GM12878 (cell line): ENCODE data around the gene SLC22A23. TPM values are rescaled to one million over a fixed set of nuclear protein-coding genes. Genes with fewer than 3 reads are reported as not detected.

Experiments used
- ATAC-seq: fragments of 200-7000 bp; cut with Tn5 transposase; 3 replicates; pipeline ENCODE4 v1.9.1; 2020; ENCODE audit warnings: mild to moderate bottlenecking, moderate library complexity
- BruUV-seq: library from RNA; stranded (reverse); fragments of 400-500 nt; replicated peaks from 2 replicates; lab custom pipeline; 2021; lab: Mats Ljungman, UMichigan
- CTCF ChIA-PET: fragments of 300-600 bp; sonication (Branson Sonifier 250); formaldehyde crosslinking; extraction: SDS; loops from one replicate; lab custom pipeline; 2021; ENCODE audit warnings: inconsistent platforms; lab: Yijun Ruan, JAX
- POLR2A ChIA-PET: fragments of 350-600 bp; formaldehyde crosslinking; extraction: SDS; loops from one replicate; lab custom pipeline; 2021; ENCODE audit warnings: inconsistent platforms; lab: Charles Lee
- RAD21 ChIA-PET: fragments of 300-600 bp; sonication (Branson Sonifier 250); formaldehyde crosslinking; loops from one replicate; lab custom pipeline; 2023; ENCODE audit warnings: antibody characterized with exemption; ENCODE audit not compliant: unreplicated experiment; lab: Charles Lee
- SMC1A ChIA-PET: fragments of 300-600 bp; sonication (Branson Sonifier 250); formaldehyde crosslinking; loops from one replicate; lab custom pipeline; 2023; ENCODE audit not compliant: unreplicated experiment, uncharacterized antibody; lab: Charles Lee
- DNase-seq: peaks from one replicate; pipeline ENCODE4 v3.0.0-alpha.2; 2011; ENCODE audit warnings: low read depth, low spot score
- FAIRE-seq: peaks from 3 replicates; lab custom pipeline; 2011; peaks lifted over from hg19 to GRCh38; lab: Jason Lieb, UNC
- H2AFZ ChIP-seq: 2 replicates; pipeline ENCODE4 v1.6.0; 2011; ENCODE audit warnings: low read depth, low read length, control low read depth; ENCODE audit not compliant: control insufficient read depth
- H3K27ac ChIP-seq: 2 replicates; pipeline ENCODE4 v1.5.1; 2011; ENCODE audit warnings: control low read depth; ENCODE audit not compliant: control insufficient read depth, insufficient read depth
- H3K27me3 ChIP-seq, 2 experiments: replicated peaks in 1 of 2; 2 replicates each; pipeline versions ENCODE4 v1.6.0 to v1.6.1; 2011; ENCODE audit warnings: low read length in 1 of 2; ENCODE audit not compliant: control insufficient read depth in 2 of 2, insufficient read depth in 2 of 2
- H3K36me3 ChIP-seq, 2 experiments: 2 replicates each; pipeline ENCODE4 v1.5.1; 2011; ENCODE audit warnings: low read length in 1 of 2; ENCODE audit not compliant: control insufficient read depth in 2 of 2, insufficient read depth in 2 of 2
- H3K4me1 ChIP-seq: 2 replicates; pipeline ENCODE4 v1.6.1; 2011; ENCODE audit warnings: mild to moderate bottlenecking, low read length, moderate library complexity, mixed read lengths; ENCODE audit not compliant: control insufficient read depth, insufficient read depth
- H3K4me2 ChIP-seq: 2 replicates; pipeline ENCODE4 v1.6.0; 2011; ENCODE audit warnings: control low read depth; ENCODE audit not compliant: control insufficient read depth, insufficient read depth
- H3K4me3 ChIP-seq: fragments of 200-600 bp; sonication (generic); 2 replicates; pipeline ENCODE4 v1.5.1; 2016
- H3K79me2 ChIP-seq: 2 replicates; pipeline ENCODE4 v1.6.0; 2011; ENCODE audit warnings: low read length; ENCODE audit not compliant: control insufficient read depth, insufficient read depth
- H3K9ac ChIP-seq: 2 replicates; pipeline ENCODE4 v1.8.0; 2011; ENCODE audit warnings: low read length, control low read depth, mixed read lengths; ENCODE audit not compliant: control insufficient read depth, insufficient read depth
- H3K9me3 ChIP-seq: replicated peaks from 3 replicates; pipeline ENCODE4 v1.5.1; 2011; ENCODE audit warnings: mild to moderate bottlenecking, low read length; ENCODE audit not compliant: control insufficient read depth, insufficient read depth
- H4K20me1 ChIP-seq: 2 replicates; pipeline ENCODE4 v1.6.0; 2011; ENCODE audit not compliant: control insufficient read depth, insufficient read depth
- BRCA1 ChIP-seq: IDR thresholded peaks from 2 replicates; pipeline ENCODE4 v1.6.1; 2011; ENCODE audit warnings: low read depth, low read length, improper control_type of control experiment
- CHD4 ChIP-seq: fragments of 200-600 bp; sonication (generic); IDR thresholded peaks from 2 replicates; pipeline ENCODE4 v1.6.1; 2016; ENCODE audit warnings: mild to moderate bottlenecking
- EED ChIP-seq: sonication (generic); IDR thresholded peaks from 2 replicates; pipeline ENCODE4 v1.6.1; 2016; ENCODE audit warnings: antibody characterized with exemption, low read depth
- GABPA ChIP-seq: IDR thresholded peaks from 2 replicates; pipeline ENCODE4 v1.6.1; 2014; ENCODE audit warnings: antibody characterized with exemption, low read depth, mild to moderate bottlenecking, inconsistent platforms
- KDM1A ChIP-seq: fragments of 200-600 bp; sonication (generic); IDR thresholded peaks from 2 replicates; pipeline ENCODE4 v1.6.1; 2016; ENCODE audit warnings: borderline replicate concordance
- MYC ChIP-seq: IDR thresholded peaks from 2 replicates; pipeline ENCODE4 v1.6.1; 2011; ENCODE audit warnings: mild to moderate bottlenecking, low read length, moderate library complexity, inconsistent platforms; ENCODE audit not compliant: insufficient read depth, insufficient replicate concordance, insufficient read length, severe bottlenecking
- RFX5 ChIP-seq: IDR thresholded peaks from 2 replicates; pipeline ENCODE4 v1.6.1; 2011; ENCODE audit warnings: low read depth, low read length, improper control_type of control experiment
- SREBF2 ChIP-seq: IDR thresholded peaks from 2 replicates; pipeline ENCODE4 v1.6.1; 2012; ENCODE audit warnings: mild to moderate bottlenecking, low read length
- STAT1 ChIP-seq: fragments of 450-650 bp; conservative IDR thresholded peaks from 2 replicates; pipeline ENCODE4 v1.6.1; 2014; ENCODE audit warnings: antibody characterized with exemption, mild to moderate bottlenecking
- TAF1 ChIP-seq: IDR thresholded peaks from 2 replicates; pipeline ENCODE4 v1.6.1; 2011; ENCODE audit warnings: mild to moderate bottlenecking, low read depth, low read length, borderline replicate concordance
- ZNF24 ChIP-seq: fragments of 450-650 bp; IDR thresholded peaks from 2 replicates; pipeline ENCODE4 v1.6.1; 2017; ENCODE audit warnings: antibody characterized with exemption, mild to moderate bottlenecking
- WGBS: methylation state at CpG from one replicate; pipeline ENCODE4 v1.1.6; 2016; ENCODE audit warnings: low lambda C conversion rate; ENCODE audit not compliant: insufficient replicate concordance, insufficient coverage; ENCODE audit errors: missing lambda C conversion rate; 5-methylcytosine and 5-hydroxymethylcytosine counted together
- in situ Hi-C: fragments of 300-500 bp; cut with MboI; formaldehyde crosslinking; loops from 9 replicates; pipeline ENCODE4 v1.14.3; 2018; ENCODE audit warnings: mixed read lengths
- intact Hi-C: fragments of 100-400 bp; cut with micrococcal nuclease; formaldehyde crosslinking; loops from one replicate; pipeline ENCODE4 v1.14.2; 2022; ENCODE audit not compliant: unreplicated experiment
- polyA plus RNA-seq, 11 experiments: library from polyadenylated mRNA; depleted of rRNA in 4 of 11; unstranded in 6 of 11; stranded (reverse) in 5 of 11; fragments of >200 nt; fragmentation: Nextera tagmentation in 4 of 11; fragmentation: Illumina TruSeq in 1 of 11; extraction: Ambion mirVana in 4 of 11; extraction: Trizol in 1 of 11; gene quantifications; 1 replicate in 1 of 11; 2 replicates in 10 of 11; pipeline versions ENCODE4 v1.2.1 to v1.2.3, GENCODE V29; 2011 to 2016; ENCODE audit warnings: inconsistent platforms in 2 of 11, missing spikeins in 2 of 11, low read depth in 1 of 11
- total RNA-seq, 4 experiments: library from RNA; depleted of rRNA in 3 of 4; stranded (reverse); fragments of >200 nt in 3 of 4; fragmentation: Illumina TruSeq in 1 of 4; extraction: Trizol in 1 of 4; gene quantifications; 2 replicates each; pipeline versions ENCODE4 v1.2.1 to v1.2.3, GENCODE V29; 2013 to 2021
- TF ChIP-seq, protein P1 (sequence below): IDR thresholded peaks from 2 replicates; pipeline ENCODE4 v1.6.1; 2012; ENCODE audit warnings: improper control_type of control experiment, low read depth, low read length; ENCODE audit not compliant: insufficient replicate concordance
- TF ChIP-seq, protein P2 (sequence below): IDR thresholded peaks from 2 replicates; pipeline ENCODE4 v1.6.1; 2012; ENCODE audit warnings: low read depth, low read length, improper control_type of control experiment

SLC22A23 gene
- total and polyA plus RNA-seq, 10 of the 15 experiments (the other 5 are each of a cell fraction or from before 2014, with no cell fraction given) = 0.20 to 2.4 (median 0.74) TPM

DNA sequence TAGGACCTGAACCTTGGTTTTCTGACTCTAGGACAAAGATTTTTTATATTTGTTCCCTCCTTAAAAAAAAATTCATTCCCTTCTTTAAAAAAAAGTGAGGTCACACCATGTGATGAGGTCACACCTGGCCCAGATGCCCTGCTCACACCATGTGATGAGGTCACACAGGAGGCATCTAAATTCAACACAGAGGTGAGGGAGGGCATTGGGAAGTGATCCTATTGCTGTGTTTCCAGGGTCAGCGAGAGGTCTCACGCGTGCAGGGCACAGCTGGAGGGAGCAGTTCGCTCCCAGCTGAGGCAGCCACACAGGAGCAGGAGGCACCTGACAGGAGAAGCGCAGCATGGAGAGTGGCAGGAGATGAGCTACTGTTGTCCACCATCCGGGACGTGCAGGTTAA is 92.5 kb downstream of the SLC22A23 start:
- H3K27ac ChIP-seq = no peak overlapping the region
- TF ChIP-seq, protein P1, sequence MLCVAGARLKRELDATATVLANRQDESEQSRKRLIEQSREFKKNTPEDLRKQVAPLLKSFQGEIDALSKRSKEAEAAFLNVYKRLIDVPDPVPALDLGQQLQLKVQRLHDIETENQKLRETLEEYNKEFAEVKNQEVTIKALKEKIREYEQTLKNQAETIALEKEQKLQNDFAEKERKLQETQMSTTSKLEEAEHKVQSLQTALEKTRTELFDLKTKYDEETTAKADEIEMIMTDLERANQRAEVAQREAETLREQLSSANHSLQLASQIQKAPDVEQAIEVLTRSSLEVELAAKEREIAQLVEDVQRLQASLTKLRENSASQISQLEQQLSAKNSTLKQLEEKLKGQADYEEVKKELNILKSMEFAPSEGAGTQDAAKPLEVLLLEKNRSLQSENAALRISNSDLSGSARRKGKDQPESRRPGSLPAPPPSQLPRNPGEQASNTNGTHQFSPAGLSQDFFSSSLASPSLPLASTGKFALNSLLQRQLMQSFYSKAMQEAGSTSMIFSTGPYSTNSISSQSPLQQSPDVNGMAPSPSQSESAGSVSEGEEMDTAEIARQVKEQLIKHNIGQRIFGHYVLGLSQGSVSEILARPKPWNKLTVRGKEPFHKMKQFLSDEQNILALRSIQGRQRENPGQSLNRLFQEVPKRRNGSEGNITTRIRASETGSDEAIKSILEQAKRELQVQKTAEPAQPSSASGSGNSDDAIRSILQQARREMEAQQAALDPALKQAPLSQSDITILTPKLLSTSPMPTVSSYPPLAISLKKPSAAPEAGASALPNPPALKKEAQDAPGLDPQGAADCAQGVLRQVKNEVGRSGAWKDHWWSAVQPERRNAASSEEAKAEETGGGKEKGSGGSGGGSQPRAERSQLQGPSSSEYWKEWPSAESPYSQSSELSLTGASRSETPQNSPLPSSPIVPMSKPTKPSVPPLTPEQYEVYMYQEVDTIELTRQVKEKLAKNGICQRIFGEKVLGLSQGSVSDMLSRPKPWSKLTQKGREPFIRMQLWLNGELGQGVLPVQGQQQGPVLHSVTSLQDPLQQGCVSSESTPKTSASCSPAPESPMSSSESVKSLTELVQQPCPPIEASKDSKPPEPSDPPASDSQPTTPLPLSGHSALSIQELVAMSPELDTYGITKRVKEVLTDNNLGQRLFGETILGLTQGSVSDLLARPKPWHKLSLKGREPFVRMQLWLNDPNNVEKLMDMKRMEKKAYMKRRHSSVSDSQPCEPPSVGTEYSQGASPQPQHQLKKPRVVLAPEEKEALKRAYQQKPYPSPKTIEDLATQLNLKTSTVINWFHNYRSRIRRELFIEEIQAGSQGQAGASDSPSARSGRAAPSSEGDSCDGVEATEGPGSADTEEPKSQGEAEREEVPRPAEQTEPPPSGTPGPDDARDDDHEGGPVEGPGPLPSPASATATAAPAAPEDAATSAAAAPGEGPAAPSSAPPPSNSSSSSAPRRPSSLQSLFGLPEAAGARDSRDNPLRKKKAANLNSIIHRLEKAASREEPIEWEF = no peak
- TF ChIP-seq EED (no peak), ZNF24 (no peak), CHD4 (no peak), RFX5 (no peak), TAF1 (no peak), STAT1 (no peak), BRCA1 (no peak), KDM1A (no peak), MYC (no peak), SREBF2 (no peak), GABPA (no peak)
- TF ChIP-seq, protein P2, sequence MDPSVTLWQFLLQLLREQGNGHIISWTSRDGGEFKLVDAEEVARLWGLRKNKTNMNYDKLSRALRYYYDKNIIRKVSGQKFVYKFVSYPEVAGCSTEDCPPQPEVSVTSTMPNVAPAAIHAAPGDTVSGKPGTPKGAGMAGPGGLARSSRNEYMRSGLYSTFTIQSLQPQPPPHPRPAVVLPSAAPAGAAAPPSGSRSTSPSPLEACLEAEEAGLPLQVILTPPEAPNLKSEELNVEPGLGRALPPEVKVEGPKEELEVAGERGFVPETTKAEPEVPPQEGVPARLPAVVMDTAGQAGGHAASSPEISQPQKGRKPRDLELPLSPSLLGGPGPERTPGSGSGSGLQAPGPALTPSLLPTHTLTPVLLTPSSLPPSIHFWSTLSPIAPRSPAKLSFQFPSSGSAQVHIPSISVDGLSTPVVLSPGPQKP = no peak
- intact Hi-C loops = no loop called here
- SMC1A ChIA-PET = interaction anchor here (0.9 to 12.4 kb wide), 4 partner anchors 10 to 48 kb away, joined by 3 to 103 read pairs (median 4); no protein-coding TSS in a partner anchor
- no peaks in the 10 kb centered on the region for H3K9me3 ChIP-seq
- no peaks in the 10 kb centered on the region for H3K79me2 ChIP-seq
- no peak overlapping the region for H3K9ac ChIP-seq
- 40% methylated on average over 7 of the region's 7 CpGs for WGBS
- no peaks in the 10 kb centered on the region for H4K20me1 ChIP-seq
- no TSS peak for BruUV-seq
- no peaks in the 10 kb centered on the region for H3K36me3 ChIP-seq
- FAIRE-seq (no peak), ATAC-seq (no peak), DNase-seq (no peak)
- in situ Hi-C loops = no loop called here
- RAD21 ChIA-PET = interaction anchor here (2.0 kb wide), 1 partner anchor 40 kb away, joined by 4 read pairs; no protein-coding TSS in a partner anchor
- no peak overlapping the region for H3K4me2 ChIP-seq
- CTCF ChIA-PET = interaction anchor here (1.3 to 2.6 kb wide), 2 partner anchors 18 to 40 kb away, joined by 4 to 7 read pairs; no protein-coding TSS in a partner anchor
- POLR2A ChIA-PET = no interaction called here
- H3K4me1 ChIP-seq = peaks cover 6% of the 10 kb centered on the region; the same call in 1 of the 2 replicates
- H3K27me3 ChIP-seq = no peaks in the 10 kb centered on the region
- no peak overlapping the region for H2AFZ ChIP-seq
- H3K4me3 ChIP-seq = no peak overlapping the region
